Measurements from ENCODE around the gene TMEM87B. TPM values are rescaled to one million over a fixed set of nuclear protein-coding genes. Genes with fewer than 3 reads are reported as not detected.

TMEM87B gene
- total RNA-seq, 4 donors from 2014 or later, result 18.6 to 24.6 (median 22.6) TPM

DNA sequence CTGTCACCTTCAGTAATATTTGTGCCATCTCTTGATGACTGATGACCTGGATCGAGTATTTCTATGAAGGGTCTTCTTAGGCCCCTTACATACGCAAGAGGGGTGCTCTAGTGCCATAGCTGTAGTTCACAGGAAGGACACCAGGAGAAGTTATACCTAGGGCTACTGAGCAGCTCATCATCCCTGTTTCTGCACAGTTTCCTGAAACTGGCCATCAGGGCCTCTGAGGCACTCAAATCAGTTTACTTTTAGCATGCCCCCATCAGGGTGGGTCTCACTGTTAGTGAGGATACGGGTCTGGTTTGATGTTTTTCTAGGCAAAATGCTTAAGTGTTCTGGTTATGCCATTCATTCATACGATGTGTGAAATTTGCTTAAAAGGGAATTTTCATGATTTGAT lies 63.1 kb downstream of the TMEM87B start:
- TF ChIP-seq, protein P1, sequence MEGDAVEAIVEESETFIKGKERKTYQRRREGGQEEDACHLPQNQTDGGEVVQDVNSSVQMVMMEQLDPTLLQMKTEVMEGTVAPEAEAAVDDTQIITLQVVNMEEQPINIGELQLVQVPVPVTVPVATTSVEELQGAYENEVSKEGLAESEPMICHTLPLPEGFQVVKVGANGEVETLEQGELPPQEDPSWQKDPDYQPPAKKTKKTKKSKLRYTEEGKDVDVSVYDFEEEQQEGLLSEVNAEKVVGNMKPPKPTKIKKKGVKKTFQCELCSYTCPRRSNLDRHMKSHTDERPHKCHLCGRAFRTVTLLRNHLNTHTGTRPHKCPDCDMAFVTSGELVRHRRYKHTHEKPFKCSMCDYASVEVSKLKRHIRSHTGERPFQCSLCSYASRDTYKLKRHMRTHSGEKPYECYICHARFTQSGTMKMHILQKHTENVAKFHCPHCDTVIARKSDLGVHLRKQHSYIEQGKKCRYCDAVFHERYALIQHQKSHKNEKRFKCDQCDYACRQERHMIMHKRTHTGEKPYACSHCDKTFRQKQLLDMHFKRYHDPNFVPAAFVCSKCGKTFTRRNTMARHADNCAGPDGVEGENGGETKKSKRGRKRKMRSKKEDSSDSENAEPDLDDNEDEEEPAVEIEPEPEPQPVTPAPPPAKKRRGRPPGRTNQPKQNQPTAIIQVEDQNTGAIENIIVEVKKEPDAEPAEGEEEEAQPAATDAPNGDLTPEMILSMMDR (IDR thresholded peaks at IDR 0.05), result no peak
- no peak for DNase-seq (ENCODE audit: low spot score)
- ATAC-seq (ENCODE audit: low FRiP score), result no peak

DNA sequence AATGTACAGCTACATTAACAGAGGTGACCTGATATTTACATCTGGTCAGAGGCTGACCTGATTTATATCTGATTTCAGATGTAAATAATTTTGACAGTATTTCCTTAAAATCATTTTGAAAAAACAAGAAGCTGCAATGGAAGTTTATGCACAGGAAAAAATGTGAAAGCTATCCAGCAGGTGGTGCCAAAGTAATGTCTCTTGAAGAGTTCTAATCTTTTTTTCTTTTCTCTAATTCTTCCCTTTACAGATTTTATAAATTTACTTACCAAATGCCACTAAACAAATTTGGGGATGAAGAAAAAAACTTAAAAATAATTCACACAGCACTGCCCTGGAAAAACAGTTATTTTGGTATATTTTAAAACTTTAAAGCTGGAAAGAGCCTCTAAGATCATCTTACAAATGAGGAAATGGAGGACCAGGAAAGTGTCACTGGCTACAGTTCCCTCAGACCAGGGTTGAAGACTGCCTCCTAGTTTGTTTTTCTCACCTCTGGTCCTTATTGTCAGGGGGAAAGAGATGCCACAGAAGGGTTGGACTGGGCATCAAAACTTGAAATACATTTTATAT lies 66.7 kb downstream of the TMEM87B start:
- DNase-seq (ENCODE audit: low spot score) (no peak), ATAC-seq (ENCODE audit: low FRiP score) (no peak)
- TF ChIP-seq, protein P1 (IDR thresholded peaks at IDR 0.05), result no peak

DNA sequence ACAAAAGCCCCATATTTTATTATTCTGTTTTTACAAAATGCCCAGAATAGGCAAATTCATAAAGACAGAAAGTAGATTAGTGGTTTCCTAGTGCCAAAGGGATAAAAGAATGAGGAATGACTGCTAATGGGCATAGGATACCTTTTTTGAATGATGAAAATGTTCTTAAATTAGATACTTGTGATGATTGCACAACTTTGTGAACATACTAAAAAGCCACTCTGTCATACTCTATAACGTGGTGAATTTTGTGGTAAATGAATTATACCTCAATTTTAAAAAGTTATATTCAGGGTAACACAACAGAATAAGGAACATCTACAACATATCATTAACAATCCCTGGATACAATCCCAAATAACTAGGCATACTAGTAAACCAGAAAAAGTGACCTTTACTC lies 74.0 kb downstream of the TMEM87B start:
- DNase-seq (ENCODE audit: low spot score) (no peak), ATAC-seq (ENCODE audit: low FRiP score) (no peak)
- TF ChIP-seq, protein P1 (IDR thresholded peaks at IDR 0.05), result no peak

DNA sequence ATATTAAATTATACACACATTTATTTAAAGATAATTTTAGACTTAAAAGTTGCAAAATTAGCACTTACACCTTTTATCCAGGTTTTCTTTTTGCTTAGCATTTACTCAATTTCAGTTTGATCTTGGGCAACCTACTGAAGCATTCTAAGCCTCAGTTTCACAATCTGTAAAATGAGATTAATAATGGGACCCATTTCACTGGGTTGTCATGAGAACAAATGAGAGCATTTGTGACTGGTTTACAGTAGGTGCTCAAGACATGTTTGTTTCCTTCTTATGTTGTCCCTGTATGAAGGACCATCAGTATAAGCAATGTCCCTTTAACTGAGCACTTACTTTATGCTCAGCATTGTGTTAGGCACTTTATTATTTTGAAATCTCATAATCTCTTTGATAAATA lies 78.3 kb downstream of the TMEM87B start:
- TF ChIP-seq, protein P1 (IDR thresholded peaks at IDR 0.05), result no peak
- DNase-seq (ENCODE audit: low spot score) (no peak), ATAC-seq (ENCODE audit: low FRiP score) (no peak)

DNA sequence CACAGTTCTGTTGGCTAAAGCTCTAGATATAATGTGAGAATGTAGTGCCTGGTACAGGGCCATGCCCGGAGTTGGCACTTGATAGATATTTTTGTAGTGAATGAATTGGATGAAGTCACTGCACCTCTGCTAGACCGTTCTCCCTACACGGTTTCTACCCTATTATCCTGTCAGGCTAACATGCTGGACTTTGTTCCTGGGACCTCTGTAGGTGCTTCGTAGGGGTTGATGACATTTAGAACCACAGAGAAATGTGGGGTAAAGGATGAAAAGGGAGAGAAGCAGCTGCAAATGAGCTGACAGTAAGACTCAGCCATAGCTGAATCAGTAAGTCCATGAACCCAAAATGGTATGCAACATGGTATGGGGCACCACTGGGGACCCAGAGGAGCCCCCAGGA lies 79.1 kb downstream of the TMEM87B start:
- TF ChIP-seq, protein P1 (IDR thresholded peaks at IDR 0.05), result no peak
- ATAC-seq (ENCODE audit: low FRiP score) (no peak), DNase-seq (ENCODE audit: low spot score) (no peak)

DNA sequence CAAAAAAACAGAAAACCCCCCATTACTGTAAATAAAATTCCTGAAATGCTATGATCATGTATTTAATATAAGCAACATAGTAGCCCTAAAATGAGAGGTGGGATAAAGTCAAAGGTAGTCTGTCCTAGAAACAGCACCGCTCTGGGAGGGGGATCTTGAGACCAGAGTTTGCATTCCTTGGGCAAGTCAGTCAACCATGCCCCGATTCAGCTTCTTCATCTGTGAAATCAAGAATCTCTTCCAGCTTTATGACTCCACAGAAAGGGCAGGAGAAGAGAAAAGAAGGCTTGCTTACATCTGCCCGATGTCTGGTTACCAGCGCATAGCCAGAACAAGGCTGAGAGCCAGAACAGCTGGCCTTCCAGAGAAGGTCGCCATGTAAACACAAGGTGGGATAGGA lies 81.0 kb downstream of the TMEM87B start:
- ATAC-seq (ENCODE audit: low FRiP score), result no peak
- TF ChIP-seq, protein P1 (IDR thresholded peaks at IDR 0.05), result no peak
- DNase-seq (ENCODE audit: low spot score), result no peak

DNA sequence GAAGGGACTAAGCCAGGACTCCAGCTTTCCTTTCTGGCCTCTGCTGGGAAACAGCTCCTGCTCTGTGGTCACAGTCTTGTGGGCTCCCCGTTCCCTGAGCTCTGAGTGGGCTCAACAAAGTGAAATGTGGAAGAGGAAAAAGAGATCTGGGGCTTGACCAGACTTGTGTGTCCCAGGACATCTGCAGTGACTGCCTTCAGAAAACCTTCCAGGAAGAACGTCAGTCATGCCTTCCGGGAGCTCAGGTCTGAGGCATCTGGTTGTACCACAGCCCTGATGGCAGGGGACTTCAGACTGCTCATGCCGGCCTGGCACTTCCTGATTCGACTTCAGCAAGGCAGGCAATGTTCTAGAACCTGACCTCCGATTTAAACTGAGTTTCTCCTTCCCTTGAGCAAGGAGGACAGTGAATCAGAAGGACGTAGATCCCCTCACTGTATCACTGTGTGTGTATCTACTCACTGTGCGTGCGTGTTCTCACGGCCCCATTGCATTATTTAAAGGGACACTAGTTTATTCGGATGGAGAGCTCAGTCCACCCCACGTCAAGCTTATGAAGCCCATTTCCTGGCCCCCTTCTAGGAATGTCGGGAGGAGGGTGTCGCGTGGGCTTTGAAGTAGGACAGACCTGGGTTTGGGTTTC lies 82.6 kb downstream of the TMEM87B start:
- ATAC-seq (ENCODE audit: low FRiP score) (peak; percentile 55), DNase-seq (ENCODE audit: low spot score) (no peak)
- TF ChIP-seq, protein P1 (IDR thresholded peaks at IDR 0.05), result no peak

Data from omental fat pad (tissue), 4 donors.